Activated naive CD4-positive, alpha-beta T cell treated with anti-CD3 and anti-CD28 coated beads, Interleukin-2, amount 50 U/mL, for 16 hours (primary cell): Measurements from ENCODE around the gene DLGAP1.

Experiments
- DNase-seq: peaks from one replicate; pipeline ENCODE4 v3.0.0-alpha.2; 2020

The DLGAP1 gene

GRCh38 chr18:3804336-3804735 lies 650.8 kb downstream of the DLGAP1 start:
- no peak for DNase-seq

GRCh38 chr18:3803350-3803749 lies 651.8 kb downstream of the DLGAP1 start:
- DNase-seq, result no peak

- DNase-seq, result no peak
These were observed 655.6 kb downstream of the DLGAP1 start for GRCh38 chr18:3799515-3799914.

- no peak for DNase-seq
These were observed 657.1 kb downstream of the DLGAP1 start for GRCh38 chr18:3798032-3798431.

GRCh38 chr18:3796434-3796833 lies 658.7 kb downstream of the DLGAP1 start:
- no peak for DNase-seq

GRCh38 chr18:3794537-3795348 lies 660.4 kb downstream of the DLGAP1 start:
- no peak for DNase-seq

GRCh38 chr18:3793545-3793944 lies 661.6 kb downstream of the DLGAP1 start:
- DNase-seq, result no peak

GRCh38 chr18:3793111-3793510 lies 662.0 kb downstream of the DLGAP1 start:
- no peak for DNase-seq

GRCh38 chr18:3792711-3793110 lies 662.4 kb downstream of the DLGAP1 start:
- no peak for DNase-seq

- no peak for DNase-seq
These were observed 663.9 kb downstream of the DLGAP1 start for GRCh38 chr18:3791238-3791637.

- no peak for DNase-seq
These were observed 664.4 kb downstream of the DLGAP1 start for GRCh38 chr18:3790703-3791102.

- no peak for DNase-seq
These were observed 665.6 kb downstream of the DLGAP1 start for GRCh38 chr18:3789525-3789924.

- DNase-seq, result no peak
These were observed 670.2 kb downstream of the DLGAP1 start for GRCh38 chr18:3784949-3785348.

GRCh38 chr18:3782901-3783300 lies 672.2 kb downstream of the DLGAP1 start:
- no peak for DNase-seq

- DNase-seq, result no peak
These were observed 677.4 kb downstream of the DLGAP1 start for GRCh38 chr18:3777719-3778118.

- no peak for DNase-seq
These were observed 678.0 kb downstream of the DLGAP1 start for GRCh38 chr18:3777122-3777521.

- no peak for DNase-seq
These were observed 679.1 kb downstream of the DLGAP1 start for GRCh38 chr18:3775996-3776395.

GRCh38 chr18:3773303-3773702 lies 681.8 kb downstream of the DLGAP1 start:
- no peak for DNase-seq

- peak; percentile 73 for DNase-seq
These were observed 683.8 kb downstream of the DLGAP1 start for GRCh38 chr18:3771121-3771971.

- no peak for DNase-seq
These were observed 693.8 kb downstream of the DLGAP1 start for GRCh38 chr18:3761266-3761665.

- DNase-seq, result no peak
These were observed 694.4 kb downstream of the DLGAP1 start for GRCh38 chr18:3760741-3761140.

GRCh38 chr18:3759099-3759498 lies 696.0 kb downstream of the DLGAP1 start:
- no peak for DNase-seq

- no peak for DNase-seq
These were observed 696.6 kb downstream of the DLGAP1 start for GRCh38 chr18:3758531-3758930.

- DNase-seq, result no peak
These were observed 697.7 kb downstream of the DLGAP1 start for GRCh38 chr18:3757361-3757760.
